H1 (cell line): ENCODE measurements around the gene MTX1. TPM values are rescaled to one million over a fixed set of nuclear protein-coding genes. Genes with fewer than 3 reads are reported as not detected.

Experiments
- ASH2L ChIP-seq: fragments of 200-600, 300-600 bp; sonication (generic); IDR thresholded peaks from one replicate; pipeline ENCODE4 v1.7.1; 2017; ENCODE audit warnings: low read length
- ATF2 ChIP-seq: IDR thresholded peaks from 2 replicates; pipeline ENCODE4 v1.6.1; 2012; ENCODE audit warnings: low read length, inconsistent platforms
- BRCA1 ChIP-seq: IDR thresholded peaks from 2 replicates; pipeline ENCODE4 v1.6.1; 2012; ENCODE audit warnings: low read depth, low read length, improper control_type of control experiment
- CEBPB ChIP-seq: IDR thresholded peaks from 2 replicates; pipeline ENCODE4 v1.6.1; 2012; ENCODE audit warnings: low read depth, low read length
- CREB1 ChIP-seq: IDR thresholded peaks from 2 replicates; pipeline ENCODE4 v1.6.1; 2012; ENCODE audit warnings: inconsistent platforms
- FOSL1 ChIP-seq: IDR thresholded peaks from 2 replicates; pipeline ENCODE4 v1.6.1; 2011; ENCODE audit warnings: mild to moderate bottlenecking, low read depth, low read length, moderate library complexity; ENCODE audit not compliant: insufficient read depth
- GABPA ChIP-seq: IDR thresholded peaks from 2 replicates; pipeline ENCODE4 v1.6.1; 2011; ENCODE audit warnings: mild to moderate bottlenecking, low read length, moderate library complexity, borderline replicate concordance; ENCODE audit not compliant: insufficient read depth
- GTF2F1 ChIP-seq: IDR thresholded peaks from 2 replicates; pipeline ENCODE4 v1.6.1; 2012; ENCODE audit warnings: low read depth, low read length, improper control_type of control experiment, borderline replicate concordance
- HDAC2 ChIP-seq, 2 experiments: fragments of 300-600 bp in 1 of 2; sonication (generic) in 1 of 2; IDR thresholded peaks; 2 replicates each; pipeline ENCODE4 v1.6.1; 2011 to 2012; ENCODE audit warnings: low read depth in 2 of 2, low read length in 2 of 2, mild to moderate bottlenecking in 2 of 2, moderate library complexity in 2 of 2, borderline replicate concordance in 1 of 2, inconsistent platforms in 1 of 2
- JUN ChIP-seq: IDR thresholded peaks from 2 replicates; pipeline ENCODE4 v1.6.1; 2011; ENCODE audit warnings: low read depth, mild to moderate bottlenecking, improper control_type of control experiment, low read length
- JUND ChIP-seq: IDR thresholded peaks from 2 replicates; pipeline ENCODE4 v1.6.1; 2011; ENCODE audit warnings: mild to moderate bottlenecking, improper control_type of control experiment, low read length
- KDM4A ChIP-seq: IDR thresholded peaks from one replicate; pipeline ENCODE4 v1.7.1; 2012; ENCODE audit warnings: low read depth, mild to moderate bottlenecking, moderate library complexity, low read length, inconsistent platforms; ENCODE audit not compliant: severe bottlenecking
- MAX ChIP-seq: IDR thresholded peaks from 2 replicates; pipeline ENCODE4 v1.6.1; 2012; ENCODE audit warnings: inconsistent platforms
- RXRA ChIP-seq: IDR thresholded peaks from 2 replicates; pipeline ENCODE4 v1.6.1; 2011; ENCODE audit warnings: low read depth, mild to moderate bottlenecking, low read length, moderate library complexity; ENCODE audit not compliant: insufficient read depth
- SAP30 ChIP-seq: fragments of 300-600 bp; sonication (generic); IDR thresholded peaks from 2 replicates; pipeline ENCODE4 v1.7.1; 2012; ENCODE audit warnings: low read length, moderate library complexity, mild to moderate bottlenecking, inconsistent platforms; ENCODE audit not compliant: insufficient read depth, insufficient replicate concordance
- SIN3A ChIP-seq, 2 experiments: IDR thresholded peaks in 1 of 2; conservative IDR thresholded peaks in 1 of 2; 2 replicates each; pipeline ENCODE4 v1.6.1; 2011 to 2012; ENCODE audit warnings: low read length in 2 of 2, improper control_type of control experiment in 1 of 2, low read depth in 1 of 2, mild to moderate bottlenecking in 1 of 2
- SIRT6 ChIP-seq: IDR thresholded peaks from one replicate; pipeline ENCODE4 v1.7.1; 2012; ENCODE audit warnings: low read length, inconsistent platforms
- SRF ChIP-seq: IDR thresholded peaks from 2 replicates; pipeline ENCODE4 v1.6.1; 2011; ENCODE audit warnings: mild to moderate bottlenecking, low read depth, low read length, moderate library complexity
- SUZ12 ChIP-seq: fragments of 200-600 bp; sonication (generic); IDR thresholded peaks from 2 replicates; pipeline ENCODE4 v1.6.1; 2012; ENCODE audit warnings: mild to moderate bottlenecking, inconsistent platforms, low read length, moderate library complexity, mixed read lengths
- TAF1 ChIP-seq: IDR thresholded peaks from 2 replicates; pipeline ENCODE4 v1.6.1; 2011; ENCODE audit warnings: mild to moderate bottlenecking, low read depth, low read length
- TBP ChIP-seq: IDR thresholded peaks from 2 replicates; pipeline ENCODE4 v1.6.1; 2011; ENCODE audit warnings: low read depth, low read length, improper control_type of control experiment
- TEAD4 ChIP-seq: IDR thresholded peaks from 2 replicates; pipeline ENCODE4 v1.6.1; 2012; ENCODE audit warnings: low read depth, low read length, inconsistent platforms, mixed read lengths
- polyA plus RNA-seq, 7 experiments: library from polyadenylated mRNA; depleted of rRNA in 3 of 7; stranded (reverse) in 5 of 7; unstranded in 2 of 7; fragments of >200 nt in 5 of 7; fragments of 200-250 nt in 2 of 7; gene quantifications; 1 replicate in 5 of 7; 2 replicates in 1 of 7; 4 replicates in 1 of 7; pipeline versions ENCODE4 v1.2.1 to v1.2.3, GENCODE V29; 2011 to 2013; ENCODE audit warnings: missing spikeins in 2 of 7, mixed read lengths in 2 of 7
- total RNA-seq: library from RNA; stranded (reverse); fragmentation: NEBNext Ultra II Directional; extraction: Animal tissue kit (Norgen Biotek cat#: 25700); gene quantifications from 2 replicates; pipeline ENCODE4 v1.2.1, GENCODE V29; 2021

The MTX1 gene
- total and polyA plus RNA-seq, 2 of the 8 experiments (the other 6 are each of a cell fraction or from before 2014, with no cell fraction given) = 47.9 to 131 TPM

- TF ChIP-seq JUND (peak; percentile 100), CREB1 (peak; percentile 71), FOSL1 (0 out of 2 replicates have a peak, but pooled peaks have one; percentile 29), HDAC2 (IDR thresholded peaks at IDR 0.05; ENCODE audit: borderline replicate concordance in 1 of 2, low read depth in 2 of 2, low read length in 2 of 2) (peak; percentile 97 to 98; a peak in 2 of 4 replicates), RXRA (0 out of 2 replicates have a peak, but pooled peaks have one; percentile 31), TBP (peak; percentile 78), GTF2F1 (no peak; the same call in 1 of the 2 replicates), JUN (no peak), BRCA1 (peak; percentile 48; the same call in 1 of the 2 replicates), SIRT6 (no peak), TAF1 (peak; percentile 80), TEAD4 (0 out of 2 replicates have a peak, but pooled peaks have one; percentile 38), SRF (0 out of 2 replicates have a peak, but pooled peaks have one; percentile 37), SIN3A (conservative IDR thresholded peaks at IDR 0.05 in 1 of 2, IDR thresholded peaks at IDR 0.05 in 1 of 2; ENCODE audit: low read depth in 1 of 2, low read length in 2 of 2) (peak in 1 of 2 experiments; percentile 65; a peak in 2 of 4 replicates), KDM4A (no peak), ASH2L (peak; percentile 76), SAP30 (no peak), ATF2 (0 out of 2 replicates have a peak, but pooled peaks have one; percentile 24), CEBPB (no peak), SUZ12 (no peak), MAX (peak; percentile 85), GABPA (no peak)
Measured at GRCh38 chr1:155244368-155245162, 36.1 kb downstream of the MTX1 start (continued).
